TTC549 (cell line): ENCODE measurements around the gene LIF.
"Not testable (repeated sequence)": the region's sequence is repeated elsewhere in the genome, so short reads cannot be mapped to it uniquely, and the experiment has no call there.

Experiments
- FAIRE-seq: peaks from 2 replicates; lab custom pipeline; 2012; peaks lifted over from hg19 to GRCh38; lab: Jason Lieb, UNC

Gene LIF

GRCh38 chr22:30205281-30206115 lies 41.1 kb downstream of the LIF start:
- no peak for FAIRE-seq

- no peak for FAIRE-seq
Observed at GRCh38 chr22:30204742-30205111, 41.8 kb downstream of the LIF start.

- FAIRE-seq, result no peak
Observed at GRCh38 chr22:30204015-30204741, 42.4 kb downstream of the LIF start.

GRCh38 chr22:30202531-30203006 lies 44.0 kb downstream of the LIF start:
- FAIRE-seq, result no peak

- FAIRE-seq, result no peak
Observed at GRCh38 chr22:30201945-30202344, 44.6 kb downstream of the LIF start.

GRCh38 chr22:30200905-30201304 lies 45.7 kb downstream of the LIF start:
- FAIRE-seq, result not testable (repeated sequence)

GRCh38 chr22:30198921-30199320 lies 47.6 kb downstream of the LIF start:
- FAIRE-seq, result no peak

GRCh38 chr22:30198152-30198825 lies 48.3 kb downstream of the LIF start:
- FAIRE-seq, result no peak

- FAIRE-seq, result no peak
Observed at GRCh38 chr22:30197389-30197788, 49.2 kb downstream of the LIF start.

- no peak for FAIRE-seq
Observed at GRCh38 chr22:30196880-30197336, 49.7 kb downstream of the LIF start.

- peak; percentile 78 for FAIRE-seq
Observed at GRCh38 chr22:30196141-30196879, 50.2 kb downstream of the LIF start.

- FAIRE-seq, result no peak
Observed at GRCh38 chr22:30195245-30196140, 51.1 kb downstream of the LIF start.

- FAIRE-seq, result no peak
Observed at GRCh38 chr22:30193031-30193775, 53.4 kb downstream of the LIF start.

- FAIRE-seq, result no peak
Observed at GRCh38 chr22:30192427-30192826, 54.1 kb downstream of the LIF start.

- no peak for FAIRE-seq
Observed at GRCh38 chr22:30191040-30191701, 55.4 kb downstream of the LIF start.

- FAIRE-seq, result no peak
Observed at GRCh38 chr22:30190574-30190973, 56.0 kb downstream of the LIF start.
